GM23338 (cell line): Measurements from ENCODE around the gene OR52W1. TPM values are rescaled to one million over a fixed set of nuclear protein-coding genes. Genes with fewer than 3 reads are reported as not detected.

Experiments used
- ATAC-seq: fragments of 200-7000 bp; cut with Tn5 transposase; 3 replicates; pipeline ENCODE4 v1.9.1; 2020
- DNase-seq: peaks from one replicate; pipeline ENCODE4 v3.0.0-alpha.2; 2015; ENCODE audit warnings: low spot score
- H2AFZ ChIP-seq: fragments of 200-600 bp; sonication (generic); 2 replicates; pipeline ENCODE4 v1.8.0; 2016; ENCODE audit warnings: antibody characterized with exemption, mild to moderate bottlenecking, moderate library complexity
- H3F3A ChIP-seq: fragments of 200-600 bp; sonication (generic); replicated peaks from 2 replicates; pipeline ENCODE4 v1.8.0; 2017; ENCODE audit warnings: antibody characterized with exemption, mixed run types, low read depth
- H3K27ac ChIP-seq: fragments of 200-600 bp; sonication (generic); 2 replicates; pipeline ENCODE4 v1.6.1; 2016; ENCODE audit warnings: low read depth
- H3K27me3 ChIP-seq: fragments of 200-600 bp; sonication (generic); 2 replicates; pipeline ENCODE4 v1.8.0; 2016; ENCODE audit warnings: mild to moderate bottlenecking, mixed run types, moderate library complexity; ENCODE audit not compliant: insufficient read depth
- H3K36me3 ChIP-seq: fragments of 200-600 bp; sonication (generic); 2 replicates; pipeline ENCODE4 v1.8.0; 2016; ENCODE audit warnings: mild to moderate bottlenecking; ENCODE audit not compliant: insufficient read depth
- H3K4me1 ChIP-seq: fragments of 200-600 bp; sonication (generic); 2 replicates; pipeline ENCODE4 v1.8.0; 2016; ENCODE audit warnings: mild to moderate bottlenecking, moderate library complexity; ENCODE audit not compliant: insufficient read depth
- H3K4me2 ChIP-seq: fragments of 200-600 bp; sonication (generic); 2 replicates; pipeline ENCODE4 v1.7.1; 2017; ENCODE audit warnings: mixed run types
- H3K4me3 ChIP-seq: fragments of 200-600 bp; sonication (generic); 2 replicates; pipeline ENCODE4 v1.6.1; 2016; ENCODE audit warnings: mixed run types
- H3K79me2 ChIP-seq: fragments of 200-600 bp; sonication (generic); replicated peaks from 2 replicates; pipeline ENCODE4 v1.8.0; 2017; ENCODE audit warnings: mild to moderate bottlenecking; ENCODE audit not compliant: insufficient read depth
- H3K9me2 ChIP-seq: fragments of 200-600 bp; sonication (generic); 2 replicates; pipeline ENCODE4 v1.8.0; 2017; ENCODE audit not compliant: insufficient read depth
- H4K20me1 ChIP-seq: fragments of 200-600 bp; sonication (generic); replicated peaks from 2 replicates; pipeline ENCODE4 v1.8.0; 2017; ENCODE audit warnings: mild to moderate bottlenecking; ENCODE audit not compliant: insufficient read depth
- H3K27ac Mint-ChIP-seq: 2 replicates; pipeline ENCODE4 v1.8.0; 2020; ENCODE audit warnings: inconsistent platforms, mild to moderate bottlenecking, moderate library complexity, mixed read lengths
- H3K27me3 Mint-ChIP-seq: 3 replicates; pipeline ENCODE4 v1.8.0; 2022; ENCODE audit warnings: low read depth, mild to moderate bottlenecking, moderate library complexity, mixed read lengths, inconsistent platforms; ENCODE audit not compliant: insufficient read depth, poor library complexity
- H3K36me3 Mint-ChIP-seq: 3 replicates; pipeline ENCODE4 v1.8.0; 2021; ENCODE audit warnings: low read depth, mild to moderate bottlenecking, inconsistent platforms, moderate library complexity, mixed read lengths
- H3K4me1 Mint-ChIP-seq: 3 replicates; pipeline ENCODE4 v1.8.0; 2020; ENCODE audit warnings: mild to moderate bottlenecking, inconsistent platforms, mixed read lengths
- H3K4me3 Mint-ChIP-seq: 3 replicates; pipeline ENCODE4 v1.8.0; 2021; ENCODE audit warnings: moderate library complexity, mild to moderate bottlenecking, inconsistent platforms, mixed read lengths
- H3K9me3 Mint-ChIP-seq: 3 replicates; pipeline ENCODE4 v1.8.0; 2020; ENCODE audit warnings: moderate library complexity, mild to moderate bottlenecking, inconsistent platforms, mixed read lengths
- CREB1 ChIP-seq: fragments of 250-450 bp; sonication (Bioruptor Pico); IDR thresholded peaks from 2 replicates; pipeline ENCODE4 v1.5.0; 2020; ENCODE audit warnings: low read depth, mild to moderate bottlenecking, moderate library complexity
- CTCF ChIP-seq, 2 experiments: fragments of 200-600 bp in 1 of 2; sonication (generic) in 1 of 2; conservative IDR thresholded peaks; 2 replicates each; pipeline versions ENCODE4 v1.5.1 to v1.6.1; 2016 to 2017; ENCODE audit warnings: antibody characterized with exemption in 2 of 2, low read depth in 2 of 2, mild to moderate bottlenecking in 2 of 2, moderate library complexity in 1 of 2
- ETS1 ChIP-seq: IDR thresholded peaks from 2 replicates; pipeline ENCODE4 v1.6.1; 2016; ENCODE audit warnings: antibody characterized with exemption
- EZH2 ChIP-seq: fragments of 200-600 bp; sonication (generic); IDR thresholded peaks from one replicate; pipeline ENCODE4 v1.8.0; 2017; ENCODE audit warnings: antibody characterized with exemption, mild to moderate bottlenecking, low read depth; ENCODE audit not compliant: unreplicated experiment
- JUNB ChIP-seq: IDR thresholded peaks from one replicate; pipeline ENCODE4 v1.6.1; 2016; ENCODE audit warnings: antibody characterized with exemption; ENCODE audit not compliant: unreplicated experiment
- REST ChIP-seq: IDR thresholded peaks from one replicate; pipeline ENCODE4 v1.6.1; 2018; ENCODE audit warnings: antibody characterized with exemption; ENCODE audit not compliant: unreplicated experiment
- STAT1 ChIP-seq: IDR thresholded peaks from one replicate; pipeline ENCODE4 v1.6.1; 2016; ENCODE audit warnings: antibody characterized with exemption; ENCODE audit not compliant: unreplicated experiment
- ZNF462 ChIP-seq: fragments of 250-450 bp; sonication (Bioruptor Pico); IDR thresholded peaks from 2 replicates; pipeline ENCODE4 v1.5.0; 2020; ENCODE audit warnings: mild to moderate bottlenecking, moderate library complexity
- polyA plus RNA-seq: library from polyadenylated mRNA; unstranded; fragments of >200 nt; fragmentation: Nextera tagmentation; extraction: Ambion mirVana; gene quantifications from 2 replicates; pipeline ENCODE4 v1.2.1, GENCODE V29; 2016
- total RNA-seq: library from RNA; depleted of rRNA; stranded (reverse); fragments of >200 nt; shearing (Covaris generic); gene quantifications from 2 replicates; pipeline ENCODE4 v1.2.3, GENCODE V29; 2014

The OR52W1 gene
- total and polyA plus RNA-seq, 2 experiments from 2014 or later: not detected

- no peak for TF ChIP-seq ZNF462 (CRISPR knock-in tag)
- 0 out of 2 replicates have a peak, but pooled peaks have one; percentile 22 for TF ChIP-seq ETS1
- TF ChIP-seq CTCF (conservative IDR thresholded peaks at IDR 0.05; ENCODE audit: low read depth in 2 of 2): no peak
Measured at GRCh38 chr11:6234387-6235107, 35.5 kb downstream of the OR52W1 start, which contains the start of gene FHIP1B (continued).

GRCh38 chr11:6237266-6237665, 38.2 kb downstream of the OR52W1 start:
- no peak overlapping the region for H3K27ac Mint-ChIP-seq
- no peaks in the 10 kb centered on the region for H3K36me3 Mint-ChIP-seq
- Histone ChIP-seq H3K79me2 (peaks cover 18% of the 10 kb centered on the region), H3K36me3 (no peaks in the 10 kb centered on the region), H3K9me2 (no peaks in the 10 kb centered on the region), H3F3A (no peaks in the 10 kb centered on the region), H4K20me1 (peaks cover 14% of the 10 kb centered on the region), H2AFZ (no peak overlapping the region), H3K27me3 (no peaks in the 10 kb centered on the region), H3K27ac (no peak overlapping the region), H3K4me3 (no peak overlapping the region), H3K4me2 (no peak overlapping the region), H3K4me1 (peaks cover 3% of the 10 kb centered on the region; the same call in 1 of the 2 replicates)
- H3K27me3 Mint-ChIP-seq: peaks cover 7% of the 10 kb centered on the region
- no peak for ATAC-seq
- H3K4me1 Mint-ChIP-seq: peaks cover 6% of the 10 kb centered on the region
- H3K4me3 Mint-ChIP-seq: no peak overlapping the region
- no peak for DNase-seq
- no peaks in the 10 kb centered on the region for H3K9me3 Mint-ChIP-seq
- TF ChIP-seq REST (no peak), ETS1 (no peak), STAT1 (no peak), CREB1 (no peak), JUNB (no peak), EZH2 (no peak)
